Small intestine (tissue), 7 donors: ENCODE measurements around the gene TMEM135. TPM values are rescaled to one million over a fixed set of nuclear protein-coding genes. Genes with fewer than 3 reads are reported as not detected.
A peak's percentile ranks its signal among the peaks of the same experiment; 100 is the strongest.

Experiments used
- DNase-seq, 2 donors: peaks; one replicate each; pipeline versions ENCODE4 v3.0.0 to v3.0.0-alpha.2; 2013
- FAIRE-seq: peaks from 2 replicates; lab custom pipeline; 2012; peaks lifted over from hg19 to GRCh38; lab: Jason Lieb, UNC
- H3K27ac ChIP-seq, 3 donors: one replicate each; pipeline ENCODE4 v1.5.1; 2013; ENCODE audit warnings: low read length in 2 of 3, mild to moderate bottlenecking in 2 of 3, control low read depth in 1 of 3, inconsistent platforms in 1 of 3, low read depth in 1 of 3, moderate library complexity in 1 of 3
- H3K27me3 ChIP-seq, 3 donors: one replicate each; pipeline ENCODE4 v1.6.1; 2013; ENCODE audit warnings: low read length in 3 of 3, inconsistent platforms in 1 of 3; ENCODE audit not compliant: control insufficient read depth in 3 of 3, insufficient read depth in 3 of 3
- H3K36me3 ChIP-seq, 3 donors: one replicate each; pipeline ENCODE4 v1.6.1; 2013; ENCODE audit warnings: low read length in 3 of 3, inconsistent platforms in 1 of 3, low read depth in 1 of 3, mild to moderate bottlenecking in 1 of 3, moderate library complexity in 1 of 3; ENCODE audit not compliant: control insufficient read depth in 3 of 3, insufficient read depth in 2 of 3
- H3K4me1 ChIP-seq, 3 donors: one replicate each; pipeline ENCODE4 v1.6.1; 2013; ENCODE audit warnings: low read length in 2 of 3, inconsistent platforms in 1 of 3, low read depth in 1 of 3, mild to moderate bottlenecking in 1 of 3, moderate library complexity in 1 of 3; ENCODE audit not compliant: control insufficient read depth in 3 of 3, insufficient read depth in 2 of 3
- H3K4me3 ChIP-seq, 3 donors: one replicate each; pipeline ENCODE4 v1.5.1; 2013; ENCODE audit warnings: low read length in 3 of 3, control low read depth in 1 of 3, inconsistent platforms in 1 of 3, low read depth in 1 of 3, mild to moderate bottlenecking in 1 of 3, moderate library complexity in 1 of 3
- H3K9me3 ChIP-seq, 2 donors: one replicate each; pipeline ENCODE4 v1.6.1; 2013; ENCODE audit warnings: low read depth in 1 of 2, low read length in 1 of 2; ENCODE audit not compliant: control insufficient read depth in 2 of 2, insufficient read depth in 1 of 2
- WGBS, 3 donors: extraction: QIAGEN DNeasy Blood & Tissue Kit; methylation state at CpG; one replicate each; pipeline ENCODE4 v1.1.7; 2013; 5-methylcytosine and 5-hydroxymethylcytosine counted together
- polyA plus RNA-seq, 4 donors: library from polyadenylated mRNA; stranded (reverse) in 3 of 4; unstranded in 1 of 4; fragments of 200-250 nt in 3 of 4; fragments of 120-200 nt in 1 of 4; gene quantifications; one replicate each; pipeline versions ENCODE4 v1.2.1 to v1.2.3, GENCODE V29; 2013
- donor health status: healthy with polysubstance abuse.
- donor health status: control.
- donor health status: control.
- donor health status: Bipolar disorder and iron deficiency.
- donor health status: healthy.

Gene TMEM135
- polyA plus RNA-seq, 4 donors: 11.3 to 22.6 (median 14.1) TPM

GRCh38 chr11:87063982-87064381 lies 26.2 kb downstream of the TMEM135 start:
- H3K4me3 ChIP-seq: no peak overlapping the region
- no peaks in the 10 kb centered on the region for H3K9me3 ChIP-seq
- WGBS, 3 donors: 63 to 91% (median 79%) methylated on average over 2 of the region's 2 CpGs
- no peak for DNase-seq
- H3K4me1 ChIP-seq: no peaks in the 10 kb centered on the region
- FAIRE-seq: no peak
- H3K27ac ChIP-seq: no peak overlapping the region
- H3K27me3 ChIP-seq: no peaks in the 10 kb centered on the region
- no peaks in the 10 kb centered on the region for H3K36me3 ChIP-seq

- Histone ChIP-seq H3K4me3 (no peak overlapping the region), H3K36me3 (peaks cover 0 to 32% (median 0%) of the 10 kb centered on the region in 3 donors), H3K4me1 (no peaks in the 10 kb centered on the region), H3K27me3 (no peaks in the 10 kb centered on the region), H3K27ac (no peak overlapping the region), H3K9me3 (peaks cover 0 to 5% of the 10 kb centered on the region in 2 donors)
- DNase-seq (no peak), FAIRE-seq (no peak)
- 72 to 82% (median 79%) methylated on average over 3 of the region's 3 CpGs for WGBS, 3 donors
These were observed 35.1 kb downstream of the TMEM135 start for GRCh38 chr11:87072787-87073186.

GRCh38 chr11:87076260-87076783 lies 38.6 kb downstream of the TMEM135 start:
- no peaks in the 10 kb centered on the region for H3K27me3 ChIP-seq
- H3K4me1 ChIP-seq: no peaks in the 10 kb centered on the region
- H3K9me3 ChIP-seq: peaks cover 0 to 5% of the 10 kb centered on the region in 2 donors
- H3K4me3 ChIP-seq: no peak overlapping the region
- FAIRE-seq (no peak), DNase-seq (no peak)
- no peak overlapping the region for H3K27ac ChIP-seq
- WGBS, 3 donors: 58 to 78% (median 76%) methylated on average over 3 of the region's 3 CpGs
- H3K36me3 ChIP-seq: peaks cover 0 to 36% (median 0%) of the 10 kb centered on the region in 3 donors

GRCh38 chr11:87076874-87077429 lies 39.2 kb downstream of the TMEM135 start:
- Histone ChIP-seq H3K4me1 (no peaks in the 10 kb centered on the region), H3K9me3 (peaks cover 0 to 5% of the 10 kb centered on the region in 2 donors), H3K4me3 (no peak overlapping the region), H3K27me3 (no peaks in the 10 kb centered on the region), H3K36me3 (peaks cover 0 to 33% (median 0%) of the 10 kb centered on the region in 3 donors), H3K27ac (no peak overlapping the region)
- 87 to 93% (median 90%) methylated on average over 3 of the region's 3 CpGs for WGBS, 3 donors
- DNase-seq (no peak), FAIRE-seq (no peak)

GRCh38 chr11:87081358-87081757 lies 43.6 kb downstream of the TMEM135 start:
- Histone ChIP-seq H3K36me3 (peaks cover 0 to 14% (median 3%) of the 10 kb centered on the region in 3 donors), H3K9me3 (peaks cover 0 to 6% of the 10 kb centered on the region in 2 donors), H3K4me1 (no peaks in the 10 kb centered on the region), H3K4me3 (no peak overlapping the region), H3K27me3 (no peaks in the 10 kb centered on the region), H3K27ac (no peak overlapping the region)
- DNase-seq (peak; percentile 8), FAIRE-seq (peak; percentile 90)
- WGBS, 3 donors: 5 to 28% (median 10%) methylated on average over 3 of the region's 3 CpGs

GRCh38 chr11:87082590-87082989 lies 44.9 kb downstream of the TMEM135 start:
- Histone ChIP-seq H3K27me3 (no peaks in the 10 kb centered on the region), H3K4me3 (no peak overlapping the region), H3K27ac (no peak overlapping the region), H3K9me3 (peaks cover 0 to 6% of the 10 kb centered on the region in 2 donors), H3K4me1 (no peaks in the 10 kb centered on the region), H3K36me3 (peaks cover 0 to 11% (median 3%) of the 10 kb centered on the region in 3 donors)
- DNase-seq: no peak
- WGBS, 3 donors: 59 to 69% (median 62%) methylated on average over 3 of the region's 3 CpGs
- no peak for FAIRE-seq

GRCh38 chr11:87083029-87083428 lies 45.3 kb downstream of the TMEM135 start:
- Histone ChIP-seq H3K27ac (no peak overlapping the region), H3K9me3 (peaks cover 0 to 9% of the 10 kb centered on the region in 2 donors), H3K36me3 (peaks cover 0 to 11% (median 3%) of the 10 kb centered on the region in 3 donors), H3K4me1 (no peaks in the 10 kb centered on the region), H3K27me3 (no peaks in the 10 kb centered on the region), H3K4me3 (no peak overlapping the region)
- no peak for DNase-seq
- no peak for FAIRE-seq
- WGBS, 3 donors: 87 to 96% (median 93%) methylated on average over 2 of the region's 2 CpGs

- Histone ChIP-seq H3K9me3 (peaks cover 0 to 8% of the 10 kb centered on the region in 2 donors), H3K36me3 (peaks cover 0 to 5% (median 2%) of the 10 kb centered on the region in 3 donors), H3K27me3 (no peaks in the 10 kb centered on the region), H3K4me3 (no peak overlapping the region), H3K4me1 (no peaks in the 10 kb centered on the region), H3K27ac (no peak overlapping the region)
- FAIRE-seq (no peak), DNase-seq (no peak)
- 96 to 99% (median 98%) methylated on average over 2 of the region's 2 CpGs for WGBS, 3 donors
These were observed 54.4 kb downstream of the TMEM135 start for GRCh38 chr11:87092159-87092558.
